HG03442 (cell line): ENCODE results near the gene GOLGA6C.
"Not testable (repeated sequence)": the region's sequence is repeated elsewhere in the genome, so short reads cannot be mapped to it uniquely, and the experiment has no call there.

Experiments
- ATAC-seq: cut with Tn5 transposase; IDR thresholded peaks from one replicate; pipeline ENCODE4 v1.9.1; 2021; ENCODE audit warnings: mild to moderate bottlenecking, moderate library complexity; ENCODE audit not compliant: unreplicated experiment

GOLGA6C gene

GRCh38 chr15:75312548-75312947 lies 54.4 kb downstream of the GOLGA6C start:
- not testable (repeated sequence) for ATAC-seq

- ATAC-seq: no peak
Measured at GRCh38 chr15:75313116-75313845, 55.1 kb downstream of the GOLGA6C start.

GRCh38 chr15:75314552-75315290 lies 56.6 kb downstream of the GOLGA6C start:
- ATAC-seq: no peak

- not testable (repeated sequence) for ATAC-seq
Measured at GRCh38 chr15:75319231-75319897, 61.2 kb downstream of the GOLGA6C start.
